SK-N-MC (cell line): ENCODE measurements around the gene MT1H.

Experiments
- DNase-seq: peaks from one replicate; pipeline ENCODE4 v3.0.0-alpha.2; 2011; ENCODE audit warnings: low read depth, low spot score
- H3K27ac ChIP-seq: fragments of 200-600 bp; sonication (generic); 2 replicates; pipeline ENCODE4 v1.5.1; 2016; ENCODE audit warnings: mixed run types
- H3K36me3 ChIP-seq: fragments of 200-600 bp; sonication (generic); 2 replicates; pipeline ENCODE4 v1.6.1; 2017; ENCODE audit warnings: antibody characterized with exemption, low read length, mixed read lengths; ENCODE audit not compliant: insufficient read depth
- H3K4me3 ChIP-seq: fragments of 200-600 bp; sonication (generic); 2 replicates; pipeline ENCODE4 v1.5.1; 2016
- H3K9ac ChIP-seq: fragments of 200-600 bp; sonication (generic); 2 replicates; pipeline ENCODE4 v1.8.0; 2017; ENCODE audit warnings: mixed run types, mixed read lengths; ENCODE audit not compliant: insufficient read length
- H3K9me3 ChIP-seq: fragments of 200-600 bp; sonication (generic); 2 replicates; pipeline ENCODE4 v1.6.1; 2017; ENCODE audit warnings: low read depth, mild to moderate bottlenecking, antibody characterized with exemption, low read length, moderate library complexity, mixed read lengths
- EZH2 ChIP-seq: fragments of 200-600 bp; sonication (generic); IDR thresholded peaks from one replicate; pipeline ENCODE4 v1.6.1; 2017; ENCODE audit warnings: antibody characterized with exemption
- FOXP2 ChIP-seq: optimal IDR thresholded peaks from 2 replicates; pipeline ENCODE3; 2011; ENCODE audit warnings: mild to moderate bottlenecking, moderate library complexity; ENCODE audit not compliant: insufficient read depth; ENCODE audit errors: extremely low read length, control extremely low read depth
- POLR2AphosphoS5 ChIP-seq: IDR thresholded peaks from 2 replicates; pipeline ENCODE4 v1.6.1; 2012; ENCODE audit warnings: mild to moderate bottlenecking, low read depth, low read length, borderline replicate concordance

MT1H gene

GRCh38 chr16:56628486-56629350, 40.9 kb upstream of the MT1H start:
- DNase-seq, result no peak
- no peak overlapping the region for H3K27ac ChIP-seq
- TF ChIP-seq POLR2AphosphoS5 (no peak), EZH2 (no peak), FOXP2 (no peak)
- H3K9me3 ChIP-seq, result no peaks in the 10 kb centered on the region
- no peaks in the 10 kb centered on the region for H3K36me3 ChIP-seq
- H3K9ac ChIP-seq, result no peak overlapping the region
- H3K4me3 ChIP-seq, result no peak overlapping the region

GRCh38 chr16:56629531-56629930, 40.1 kb upstream of the MT1H start:
- no peak overlapping the region for H3K4me3 ChIP-seq
- TF ChIP-seq FOXP2 (no peak), EZH2 (no peak), POLR2AphosphoS5 (no peak)
- DNase-seq, result no peak
- H3K36me3 ChIP-seq, result no peaks in the 10 kb centered on the region
- no peak overlapping the region for H3K9ac ChIP-seq
- H3K27ac ChIP-seq, result no peak overlapping the region
- H3K9me3 ChIP-seq, result no peaks in the 10 kb centered on the region

- no peaks in the 10 kb centered on the region for H3K36me3 ChIP-seq
- H3K27ac ChIP-seq, result no peak overlapping the region
- no peak overlapping the region for H3K4me3 ChIP-seq
- H3K9me3 ChIP-seq, result no peaks in the 10 kb centered on the region
- no peak for DNase-seq
- no peak overlapping the region for H3K9ac ChIP-seq
- TF ChIP-seq FOXP2, result no peak
- no peak for TF ChIP-seq EZH2
- no peak for TF ChIP-seq POLR2AphosphoS5
These were observed 39.5 kb upstream of the MT1H start for GRCh38 chr16:56630134-56630533.

DNA sequence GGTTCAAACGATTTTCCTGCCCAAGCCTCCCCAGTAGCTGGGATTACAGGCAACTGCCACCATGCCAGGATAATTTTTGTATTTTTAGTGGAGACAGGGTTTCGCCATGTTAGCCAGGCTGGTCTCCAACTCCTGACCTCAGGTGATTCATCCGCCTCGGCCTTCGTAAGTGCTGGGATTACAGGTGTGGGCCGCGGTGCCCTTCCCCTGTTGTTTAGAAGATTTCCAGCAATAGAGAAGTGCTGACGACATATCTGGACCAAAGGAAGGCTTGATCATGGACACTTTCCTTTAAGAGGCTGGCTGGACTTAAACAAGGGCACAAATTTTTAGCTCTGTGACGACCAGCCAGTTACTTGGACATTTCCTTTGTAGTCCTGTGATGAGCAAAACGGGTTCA, 38.4 kb upstream of the MT1H start:
- Histone ChIP-seq H3K9me3 (no peaks in the 10 kb centered on the region), H3K4me3 (no peak overlapping the region), H3K36me3 (no peaks in the 10 kb centered on the region), H3K27ac (no peak overlapping the region), H3K9ac (no peak overlapping the region)
- TF ChIP-seq EZH2 (no peak), POLR2AphosphoS5 (no peak), FOXP2 (no peak)
- no peak for DNase-seq

DNA sequence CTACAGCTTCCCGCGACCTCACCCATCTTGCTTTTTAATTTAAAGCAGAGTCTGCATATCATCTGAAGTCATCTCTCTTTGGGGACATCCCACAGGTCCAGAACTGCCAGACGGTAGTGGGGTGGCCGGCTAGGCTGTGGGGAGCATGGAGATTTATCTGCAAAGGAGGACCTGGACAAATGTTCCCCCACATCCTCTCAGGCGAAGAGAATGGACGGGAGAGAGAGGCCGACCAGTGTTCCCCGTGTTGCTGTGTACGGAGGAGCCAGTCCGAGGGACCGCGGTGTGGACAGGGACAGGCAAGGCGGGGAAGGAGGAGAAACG, 37.8 kb upstream of the MT1H start:
- H3K4me3 ChIP-seq, result no peak overlapping the region
- H3K9ac ChIP-seq, result no peak overlapping the region
- H3K27ac ChIP-seq, result no peak overlapping the region
- H3K36me3 ChIP-seq, result no peaks in the 10 kb centered on the region
- DNase-seq, result no peak
- H3K9me3 ChIP-seq, result no peaks in the 10 kb centered on the region
- TF ChIP-seq FOXP2, result no peak
- no peak for TF ChIP-seq EZH2
- TF ChIP-seq POLR2AphosphoS5, result no peak

GRCh38 chr16:56632156-56632847, 37.3 kb upstream of the MT1H start, which contains the start of gene MT1M:
Gene MT1M (plus strand): TSS chr16:56632659. CDS start chr16:56632732, 73 bp downstream.
- Histone ChIP-seq H3K36me3 (no peaks in the 10 kb centered on the region), H3K27ac (no peak within 1 kb of the TSS), H3K9ac (no peak within 1 kb of the TSS), H3K4me3 (no peak within 1 kb of the TSS), H3K9me3 (no peaks in the 10 kb centered on the region)
- no peak for DNase-seq
- TF ChIP-seq FOXP2 (no peak), POLR2AphosphoS5 (no peak), EZH2 (no peak)

DNA sequence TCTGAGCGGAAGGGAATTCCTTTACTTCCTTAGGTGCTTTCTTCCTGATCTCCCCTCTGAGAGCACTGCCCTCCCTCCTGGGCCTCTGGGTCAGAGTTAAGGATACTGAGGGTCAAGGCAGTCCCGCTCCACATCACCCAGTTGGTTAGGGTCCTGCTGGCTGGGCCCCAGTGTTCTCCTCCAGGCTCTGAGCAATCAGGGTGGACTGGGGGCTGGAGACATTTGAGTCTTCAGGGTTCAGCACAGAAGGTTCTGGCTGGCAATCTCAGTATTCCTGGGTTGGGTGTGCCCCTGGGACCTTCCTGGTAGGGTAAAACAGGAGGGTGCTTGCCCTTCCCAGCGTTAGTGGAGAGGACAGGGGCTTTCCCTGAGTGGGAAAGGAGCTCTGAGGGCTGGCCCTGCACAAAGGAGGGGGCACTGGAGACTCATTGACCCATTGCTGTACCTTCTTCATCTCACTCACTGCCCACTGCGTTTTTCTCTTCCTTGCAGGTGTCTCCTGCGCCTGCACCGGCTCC, 36.7 kb upstream of the MT1H start:
- Histone ChIP-seq H3K4me3 (no peak overlapping the region), H3K9ac (no peak overlapping the region), H3K27ac (no peak overlapping the region), H3K9me3 (no peaks in the 10 kb centered on the region), H3K36me3 (no peaks in the 10 kb centered on the region)
- DNase-seq, result no peak
- TF ChIP-seq POLR2AphosphoS5 (no peak), EZH2 (no peak), FOXP2 (no peak)

- Histone ChIP-seq H3K9ac (no peak overlapping the region), H3K4me3 (no peak overlapping the region), H3K9me3 (no peaks in the 10 kb centered on the region), H3K36me3 (no peaks in the 10 kb centered on the region), H3K27ac (no peak overlapping the region)
- DNase-seq, result no peak
- no peak for TF ChIP-seq EZH2
- TF ChIP-seq POLR2AphosphoS5, result no peak
- TF ChIP-seq FOXP2, result no peak
These were observed 36.1 kb upstream of the MT1H start for GRCh38 chr16:56633535-56633934.
